Nephron progenitor cell (in vitro differentiated cells): Measurements from ENCODE around the gene ATP1A4.

Experiments used
- DNase-seq: peaks from one replicate; pipeline ENCODE4 v3.0.0; 2021
- H3K27ac Mint-ChIP-seq: 2 replicates; pipeline ENCODE4 v1.8.0; 2021; ENCODE audit warnings: mild to moderate bottlenecking, moderate library complexity, mixed read lengths
- H3K27me3 Mint-ChIP-seq: 2 replicates; pipeline ENCODE4 v1.8.0; 2021; ENCODE audit warnings: mild to moderate bottlenecking, low read depth, mixed read lengths; ENCODE audit not compliant: poor library complexity
- H3K36me3 Mint-ChIP-seq: 2 replicates; pipeline ENCODE4 v1.8.0; 2021; ENCODE audit warnings: low read depth, mixed read lengths
- H3K4me1 Mint-ChIP-seq: 2 replicates; pipeline ENCODE4 v1.8.0; 2021; ENCODE audit warnings: mixed read lengths
- H3K4me3 Mint-ChIP-seq: 2 replicates; pipeline ENCODE4 v1.8.0; 2021; ENCODE audit warnings: mild to moderate bottlenecking, moderate library complexity, mixed read lengths
- H3K9me3 Mint-ChIP-seq: 2 replicates; pipeline ENCODE4 v1.8.0; 2021; ENCODE audit warnings: mild to moderate bottlenecking, moderate library complexity, mixed read lengths
- CTCF ChIP-seq: fragments of 200-600 bp; sonication (generic); IDR thresholded peaks from 2 replicates; pipeline ENCODE4 v1.5.0; 2021; ENCODE audit warnings: antibody characterized with exemption

The ATP1A4 gene

DNA sequence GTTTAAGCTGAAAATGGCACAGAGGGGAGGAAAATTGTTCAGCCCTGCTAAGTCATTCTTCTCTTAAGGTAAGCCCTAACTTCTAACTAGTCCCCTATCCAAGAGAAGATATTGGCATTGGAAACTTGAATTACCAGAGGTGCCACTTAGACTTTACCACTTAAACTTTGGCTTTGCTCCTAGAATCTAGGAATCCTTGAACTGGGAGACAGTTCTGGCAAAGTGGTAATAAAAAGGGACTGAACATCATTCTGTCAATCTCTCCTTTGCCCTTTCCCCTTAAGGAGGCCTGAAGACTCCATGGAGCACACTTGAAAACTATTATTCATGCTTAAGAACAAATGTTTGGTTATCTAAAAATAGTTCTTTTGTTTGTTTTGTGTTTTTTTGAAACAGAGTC lies 8.4 kb downstream of the ATP1A4 start:
- Mint-ChIP-seq H3K9me3 (no peaks in the 10 kb centered on the region), H3K27me3 (peaks cover 14% of the 10 kb centered on the region), H3K4me1 (no peaks in the 10 kb centered on the region), H3K36me3 (no peaks in the 10 kb centered on the region), H3K27ac (no peak overlapping the region), H3K4me3 (no peak overlapping the region)
- TF ChIP-seq CTCF: no peak
- DNase-seq: no peak

GRCh38 chr1:160161965-160162705 lies 10.7 kb downstream of the ATP1A4 start:
- Mint-ChIP-seq H3K27ac (no peak overlapping the region), H3K4me3 (no peak overlapping the region), H3K36me3 (no peaks in the 10 kb centered on the region), H3K27me3 (peaks cover 25% of the 10 kb centered on the region), H3K4me1 (peaks cover 7% of the 10 kb centered on the region), H3K9me3 (no peaks in the 10 kb centered on the region)
- TF ChIP-seq CTCF: peak; percentile 50
- DNase-seq: peak; percentile 31

- peaks cover 26% of the 10 kb centered on the region for H3K27me3 Mint-ChIP-seq
- no peak for TF ChIP-seq CTCF
- H3K9me3 Mint-ChIP-seq: no peaks in the 10 kb centered on the region
- H3K36me3 Mint-ChIP-seq: no peaks in the 10 kb centered on the region
- peaks cover 15% of the 10 kb centered on the region for H3K4me1 Mint-ChIP-seq
- no peak overlapping the region for H3K4me3 Mint-ChIP-seq
- H3K27ac Mint-ChIP-seq: no peak overlapping the region
- DNase-seq: no peak
Observed at GRCh38 chr1:160162931-160163330, 11.5 kb downstream of the ATP1A4 start.

DNA sequence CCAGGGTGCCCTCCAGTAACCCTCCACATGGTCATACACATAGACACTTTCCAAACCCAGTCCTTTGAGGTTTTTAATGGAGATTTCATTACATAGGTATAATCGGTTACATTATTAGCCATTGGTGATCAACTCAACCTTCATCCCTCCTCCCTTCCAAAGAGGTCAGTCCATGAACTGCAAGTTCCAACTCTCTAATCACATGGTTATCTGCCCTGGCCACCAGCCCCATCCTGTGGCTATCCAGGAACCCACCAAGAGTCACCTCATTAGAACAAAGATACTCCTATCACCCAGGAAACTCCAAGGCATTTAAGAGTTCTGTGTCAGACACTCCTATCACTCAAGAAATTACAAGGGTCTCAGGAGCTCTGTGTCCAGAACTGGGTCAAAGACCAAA lies 12.2 kb downstream of the ATP1A4 start:
- H3K9me3 Mint-ChIP-seq: no peaks in the 10 kb centered on the region
- TF ChIP-seq CTCF: no peak
- peaks cover 22% of the 10 kb centered on the region for H3K27me3 Mint-ChIP-seq
- H3K27ac Mint-ChIP-seq: no peak overlapping the region
- no peaks in the 10 kb centered on the region for H3K36me3 Mint-ChIP-seq
- DNase-seq: no peak
- H3K4me3 Mint-ChIP-seq: no peak overlapping the region
- peaks cover 17% of the 10 kb centered on the region for H3K4me1 Mint-ChIP-seq

DNA sequence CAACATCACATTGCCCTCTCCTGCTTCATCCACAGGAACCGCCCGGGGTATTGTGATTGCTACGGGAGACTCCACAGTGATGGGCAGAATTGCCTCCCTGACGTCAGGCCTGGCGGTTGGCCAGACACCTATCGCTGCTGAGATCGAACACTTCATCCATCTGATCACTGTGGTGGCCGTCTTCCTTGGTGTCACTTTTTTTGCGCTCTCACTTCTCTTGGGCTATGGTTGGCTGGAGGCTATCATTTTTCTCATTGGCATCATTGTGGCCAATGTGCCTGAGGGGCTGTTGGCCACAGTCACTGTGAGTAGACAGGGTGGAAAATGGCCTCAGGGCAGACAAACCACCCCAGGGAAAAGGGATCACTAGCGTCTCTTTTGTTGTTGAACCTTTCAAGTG lies 12.7 kb downstream of the ATP1A4 start:
- no peak for DNase-seq
- Mint-ChIP-seq H3K4me3 (no peak overlapping the region), H3K27me3 (peaks cover 18% of the 10 kb centered on the region), H3K27ac (no peak overlapping the region), H3K9me3 (no peaks in the 10 kb centered on the region), H3K4me1 (peaks cover 23% of the 10 kb centered on the region), H3K36me3 (no peaks in the 10 kb centered on the region)
- no peak for TF ChIP-seq CTCF
